ENCODE measurements around the gene ERICH6. TPM values are rescaled to one million over a fixed set of nuclear protein-coding genes. Genes with fewer than 3 reads are reported as not detected.

The ERICH6 gene
- total RNA-seq, 1 experiment from 2014 or later: 0.28 TPM

DNA sequence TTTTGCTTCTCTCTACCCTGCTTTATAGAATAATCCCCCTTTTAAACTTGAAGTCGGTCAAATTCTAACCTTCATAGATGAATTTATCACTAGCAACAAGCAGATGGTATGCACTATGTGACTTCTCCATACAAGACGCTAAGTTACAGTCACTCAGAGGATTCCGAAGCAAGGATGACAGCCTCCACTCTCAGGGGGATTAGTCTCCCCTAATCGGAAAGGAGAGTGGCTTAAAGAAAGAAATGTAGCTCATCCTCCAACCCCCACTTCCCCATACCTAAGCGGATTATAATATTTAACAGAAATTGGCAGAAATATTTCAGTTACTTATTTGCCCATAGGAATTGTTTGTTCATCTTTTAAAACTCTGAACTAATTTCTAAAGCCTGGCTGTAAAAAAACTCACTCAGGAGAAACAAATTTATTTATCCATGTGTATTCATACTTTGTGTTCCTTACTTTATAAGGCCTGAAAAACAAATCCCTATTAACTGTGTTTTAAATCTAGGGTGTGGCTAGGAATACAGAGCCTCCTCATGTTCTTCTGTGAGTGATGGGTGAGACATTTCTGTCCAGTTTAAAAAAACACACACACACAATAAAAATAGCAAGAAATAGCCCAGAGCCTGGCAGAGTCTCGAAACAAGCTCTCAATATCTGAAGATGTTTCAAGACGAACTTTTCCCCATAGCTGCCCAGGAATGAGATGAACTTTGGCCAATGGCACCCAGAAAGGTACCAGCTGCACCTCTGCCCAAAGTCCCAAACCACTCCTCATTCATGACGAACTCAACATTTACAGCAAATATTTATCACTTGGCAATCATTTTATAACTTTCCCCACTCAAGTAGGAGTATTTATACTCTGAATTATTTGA, 40.6 kb upstream of the ERICH6 start:
- Histone ChIP-seq H3K27ac (ENCODE audit: low read length) (no peak overlapping the region), H3K4me1 (ENCODE audit: control insufficient read depth, insufficient read depth, low read length) (peaks cover 12% of the 10 kb centered on the region; the same call in 1 of the 2 replicates), H3K27me3 (ENCODE audit: control insufficient read depth, insufficient read depth, low read length) (no peaks in the 10 kb centered on the region), H3K9me3 (ENCODE audit: control insufficient read depth, insufficient read depth, low read depth, low read length) (no peaks in the 10 kb centered on the region), H3K36me3 (ENCODE audit: control insufficient read depth, insufficient read depth, low read length) (no peaks in the 10 kb centered on the region), H3K4me3 (ENCODE audit: low read depth in 2 of 2, low read length in 2 of 2) (no peak overlapping the region)
- POLR2A ChIA-PET: no interaction called here
- BruUV-seq (replicated peaks): no TSS peak
- no peak for DNase-seq (ENCODE audit: low read depth, low spot score)
- in situ Hi-C loops (cut with HindIII; ENCODE audit: low pct_unique_long_range_greater_than_20kb, low sequenced_read_pairs): no loop called here
- intact Hi-C loops (cut with micrococcal nuclease; ENCODE audit: unreplicated experiment): loop anchor here (10.0 kb wide), 1 partner anchor 59 kb away; no protein-coding TSS in a partner anchor
- CTCF ChIA-PET: no interaction called here
- ATAC-seq: no peak
- no peak for TF ChIP-seq TCF7L2 (IDR thresholded peaks at IDR 0.05; ENCODE audit: low read depth, low read length)
- TF ChIP-seq POLR2AphosphoS5 (IDR thresholded peaks at IDR 0.05; ENCODE audit: low read depth, low read length): no peak
- TF ChIP-seq, protein P1, sequence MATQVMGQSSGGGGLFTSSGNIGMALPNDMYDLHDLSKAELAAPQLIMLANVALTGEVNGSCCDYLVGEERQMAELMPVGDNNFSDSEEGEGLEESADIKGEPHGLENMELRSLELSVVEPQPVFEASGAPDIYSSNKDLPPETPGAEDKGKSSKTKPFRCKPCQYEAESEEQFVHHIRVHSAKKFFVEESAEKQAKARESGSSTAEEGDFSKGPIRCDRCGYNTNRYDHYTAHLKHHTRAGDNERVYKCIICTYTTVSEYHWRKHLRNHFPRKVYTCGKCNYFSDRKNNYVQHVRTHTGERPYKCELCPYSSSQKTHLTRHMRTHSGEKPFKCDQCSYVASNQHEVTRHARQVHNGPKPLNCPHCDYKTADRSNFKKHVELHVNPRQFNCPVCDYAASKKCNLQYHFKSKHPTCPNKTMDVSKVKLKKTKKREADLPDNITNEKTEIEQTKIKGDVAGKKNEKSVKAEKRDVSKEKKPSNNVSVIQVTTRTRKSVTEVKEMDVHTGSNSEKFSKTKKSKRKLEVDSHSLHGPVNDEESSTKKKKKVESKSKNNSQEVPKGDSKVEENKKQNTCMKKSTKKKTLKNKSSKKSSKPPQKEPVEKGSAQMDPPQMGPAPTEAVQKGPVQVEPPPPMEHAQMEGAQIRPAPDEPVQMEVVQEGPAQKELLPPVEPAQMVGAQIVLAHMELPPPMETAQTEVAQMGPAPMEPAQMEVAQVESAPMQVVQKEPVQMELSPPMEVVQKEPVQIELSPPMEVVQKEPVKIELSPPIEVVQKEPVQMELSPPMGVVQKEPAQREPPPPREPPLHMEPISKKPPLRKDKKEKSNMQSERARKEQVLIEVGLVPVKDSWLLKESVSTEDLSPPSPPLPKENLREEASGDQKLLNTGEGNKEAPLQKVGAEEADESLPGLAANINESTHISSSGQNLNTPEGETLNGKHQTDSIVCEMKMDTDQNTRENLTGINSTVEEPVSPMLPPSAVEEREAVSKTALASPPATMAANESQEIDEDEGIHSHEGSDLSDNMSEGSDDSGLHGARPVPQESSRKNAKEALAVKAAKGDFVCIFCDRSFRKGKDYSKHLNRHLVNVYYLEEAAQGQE (IDR thresholded peaks at IDR 0.05; ENCODE audit: insufficient read depth in 1 of 2, low read depth in 2 of 2, low read length in 1 of 2): no peak
- TF ChIP-seq, protein P2, sequence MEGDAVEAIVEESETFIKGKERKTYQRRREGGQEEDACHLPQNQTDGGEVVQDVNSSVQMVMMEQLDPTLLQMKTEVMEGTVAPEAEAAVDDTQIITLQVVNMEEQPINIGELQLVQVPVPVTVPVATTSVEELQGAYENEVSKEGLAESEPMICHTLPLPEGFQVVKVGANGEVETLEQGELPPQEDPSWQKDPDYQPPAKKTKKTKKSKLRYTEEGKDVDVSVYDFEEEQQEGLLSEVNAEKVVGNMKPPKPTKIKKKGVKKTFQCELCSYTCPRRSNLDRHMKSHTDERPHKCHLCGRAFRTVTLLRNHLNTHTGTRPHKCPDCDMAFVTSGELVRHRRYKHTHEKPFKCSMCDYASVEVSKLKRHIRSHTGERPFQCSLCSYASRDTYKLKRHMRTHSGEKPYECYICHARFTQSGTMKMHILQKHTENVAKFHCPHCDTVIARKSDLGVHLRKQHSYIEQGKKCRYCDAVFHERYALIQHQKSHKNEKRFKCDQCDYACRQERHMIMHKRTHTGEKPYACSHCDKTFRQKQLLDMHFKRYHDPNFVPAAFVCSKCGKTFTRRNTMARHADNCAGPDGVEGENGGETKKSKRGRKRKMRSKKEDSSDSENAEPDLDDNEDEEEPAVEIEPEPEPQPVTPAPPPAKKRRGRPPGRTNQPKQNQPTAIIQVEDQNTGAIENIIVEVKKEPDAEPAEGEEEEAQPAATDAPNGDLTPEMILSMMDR (IDR thresholded peaks at IDR 0.05): no peak
- TF ChIP-seq SIN3A (IDR thresholded peaks at IDR 0.05; ENCODE audit: borderline replicate concordance, insufficient read depth, low read depth, low read length): no peak

DNA sequence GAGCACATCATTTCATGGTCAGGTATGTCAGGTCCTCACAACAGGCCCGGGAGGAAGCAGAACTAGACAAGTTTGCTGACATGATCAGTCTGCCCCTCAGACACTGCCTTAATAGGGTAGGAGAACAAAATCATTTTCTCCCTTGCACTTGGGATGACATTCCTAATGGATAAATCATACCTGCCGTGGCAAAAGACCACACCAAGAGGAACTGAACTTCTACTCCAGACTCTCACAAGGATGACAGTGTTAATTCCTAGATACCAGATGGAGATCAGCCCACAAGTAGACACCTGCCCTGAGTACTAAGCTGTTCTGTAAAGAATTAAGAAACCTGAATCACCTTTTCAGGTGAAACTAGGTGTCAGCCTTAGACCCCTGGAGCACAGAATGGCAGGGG, 39.8 kb upstream of the ERICH6 start:
- in situ Hi-C loops (cut with HindIII; ENCODE audit: low pct_unique_long_range_greater_than_20kb, low sequenced_read_pairs): no loop called here
- DNase-seq (ENCODE audit: low read depth, low spot score): no peak
- no peak; the same call in 1 of the 2 replicates for ATAC-seq
- Histone ChIP-seq H3K4me1 (ENCODE audit: control insufficient read depth, insufficient read depth, low read length) (peaks cover 7% of the 10 kb centered on the region; the same call in 1 of the 2 replicates), H3K27ac (ENCODE audit: low read length) (no peak overlapping the region), H3K4me3 (ENCODE audit: low read depth in 2 of 2, low read length in 2 of 2) (no peak overlapping the region), H3K27me3 (ENCODE audit: control insufficient read depth, insufficient read depth, low read length) (no peaks in the 10 kb centered on the region), H3K36me3 (ENCODE audit: control insufficient read depth, insufficient read depth, low read length) (no peaks in the 10 kb centered on the region), H3K9me3 (ENCODE audit: control insufficient read depth, insufficient read depth, low read depth, low read length) (no peaks in the 10 kb centered on the region)
- POLR2A ChIA-PET: no interaction called here
- no TSS peak for BruUV-seq (replicated peaks)
- CTCF ChIA-PET: no interaction called here
- TF ChIP-seq, protein P2 (IDR thresholded peaks at IDR 0.05): no peak
- no peak for TF ChIP-seq POLR2AphosphoS5 (IDR thresholded peaks at IDR 0.05; ENCODE audit: low read depth, low read length)
- TF ChIP-seq SIN3A (IDR thresholded peaks at IDR 0.05; ENCODE audit: borderline replicate concordance, insufficient read depth, low read depth, low read length): no peak
- no peak for TF ChIP-seq TCF7L2 (IDR thresholded peaks at IDR 0.05; ENCODE audit: low read depth, low read length)
- TF ChIP-seq, protein P1 (IDR thresholded peaks at IDR 0.05; ENCODE audit: insufficient read depth in 1 of 2, low read depth in 2 of 2, low read length in 1 of 2): no peak
- intact Hi-C loops (cut with micrococcal nuclease; ENCODE audit: unreplicated experiment): loop anchor here (10.0 kb wide), 1 partner anchor 59 kb away; no protein-coding TSS in a partner anchor
